GM19452 (cell line): Measurements from ENCODE around the gene TGIF2.

Experiments used
- ATAC-seq: cut with Tn5 transposase; IDR thresholded peaks from one replicate; pipeline ENCODE4 v1.9.1; 2021; ENCODE audit not compliant: unreplicated experiment

Gene TGIF2

DNA sequence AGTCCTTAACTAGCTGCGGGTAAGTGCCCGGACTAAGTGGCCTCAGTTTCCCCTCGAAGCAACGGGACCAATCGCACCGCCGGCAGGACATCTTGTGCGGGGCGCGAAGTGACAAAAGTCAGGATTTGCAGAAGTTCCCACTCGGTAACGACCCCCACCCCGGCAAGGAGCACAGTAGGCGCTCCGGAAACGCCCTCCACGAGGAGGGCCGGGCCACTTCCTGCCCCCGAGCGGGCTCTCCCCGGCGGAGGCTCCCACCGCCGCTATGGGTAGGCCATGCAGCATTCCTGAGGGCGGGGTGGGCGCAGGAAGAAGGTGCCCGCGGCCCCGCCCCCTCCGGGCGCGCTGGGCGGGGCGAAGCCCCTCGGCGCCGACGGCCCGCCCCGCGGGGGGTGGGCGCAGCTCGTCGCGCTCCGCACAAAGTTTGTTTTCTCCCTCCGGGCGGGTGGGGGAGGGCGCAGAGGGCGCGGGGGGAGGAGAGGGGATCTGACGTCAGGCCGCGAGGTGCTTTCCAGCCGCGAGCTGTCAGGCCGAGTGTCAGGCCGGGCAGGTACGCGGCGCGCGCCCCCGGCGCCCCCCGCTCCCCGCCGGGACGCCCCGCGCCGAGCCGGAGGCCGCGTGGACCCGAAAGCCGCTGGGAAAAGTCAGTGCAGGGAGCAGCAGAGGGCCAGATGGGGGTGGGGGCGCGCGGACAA, at the start of gene TGIF2:
Gene TGIF2, plus strand, starts transcription at position 495 of the 695 bp plus-strand sequence. CDS start 5,178 bp downstream, outside the sequence.
- peak; percentile 59 for ATAC-seq

DNA sequence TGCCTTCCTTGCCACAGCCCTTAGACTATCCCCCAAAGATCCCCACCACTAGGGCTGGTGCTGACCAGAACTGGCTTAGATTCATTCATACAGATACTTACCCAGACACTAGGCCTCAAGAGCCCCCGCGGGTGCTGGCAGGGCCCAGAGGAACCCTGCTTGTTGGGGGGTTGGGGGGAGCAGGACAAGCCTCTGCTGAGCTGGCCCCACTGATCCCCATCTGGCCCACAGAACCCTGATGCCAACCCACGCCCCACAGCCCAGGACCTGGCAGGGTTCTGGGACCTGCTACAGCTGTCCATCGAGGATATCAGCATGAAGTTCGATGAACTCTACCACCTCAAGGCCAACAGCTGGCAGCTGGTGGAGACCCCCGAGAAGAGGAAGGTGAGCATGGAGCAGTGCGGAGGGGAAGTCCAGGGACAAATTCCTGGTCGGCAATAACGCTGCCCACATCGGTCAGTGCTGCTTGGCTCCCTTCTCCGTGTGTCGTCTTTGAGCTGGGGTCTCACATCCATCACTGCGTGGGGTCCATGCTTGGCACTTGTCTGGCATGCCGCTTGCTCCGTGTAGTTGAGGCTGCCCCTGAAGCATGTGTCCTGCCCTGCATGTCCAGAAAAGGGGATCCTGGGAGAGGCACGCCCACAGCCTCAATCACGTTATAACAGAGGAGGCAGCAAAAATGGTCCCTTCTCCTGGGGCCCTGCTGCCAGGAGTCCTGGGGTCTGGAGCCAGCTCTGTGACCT, 47.6 kb upstream of the TGIF2 start:
- no peak for ATAC-seq

DNA sequence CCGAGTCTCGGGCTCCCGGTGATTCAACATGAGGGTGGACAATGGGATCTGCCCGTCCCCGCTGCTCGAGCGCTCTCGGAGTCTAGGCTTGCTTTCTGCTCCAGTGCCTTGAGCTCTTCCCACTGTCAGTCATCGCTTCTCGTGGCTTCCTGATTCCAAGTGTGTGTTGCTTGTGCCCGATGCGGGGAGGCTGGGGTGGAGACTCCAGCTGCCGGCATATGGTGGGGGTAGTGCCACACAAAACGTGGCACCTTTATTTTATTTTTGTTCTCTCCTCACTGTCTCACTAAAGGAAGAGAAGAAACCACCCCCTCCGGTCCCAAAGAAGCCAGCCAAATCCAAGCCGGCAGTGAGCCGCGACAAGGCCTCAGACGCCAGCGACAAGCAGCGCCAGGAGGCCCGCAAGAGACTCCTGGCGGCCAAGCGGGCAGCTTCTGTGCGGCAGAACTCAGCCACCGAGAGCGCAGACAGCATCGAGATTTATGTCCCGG, 46.8 kb upstream of the TGIF2 start:
- ATAC-seq = no peak

DNA sequence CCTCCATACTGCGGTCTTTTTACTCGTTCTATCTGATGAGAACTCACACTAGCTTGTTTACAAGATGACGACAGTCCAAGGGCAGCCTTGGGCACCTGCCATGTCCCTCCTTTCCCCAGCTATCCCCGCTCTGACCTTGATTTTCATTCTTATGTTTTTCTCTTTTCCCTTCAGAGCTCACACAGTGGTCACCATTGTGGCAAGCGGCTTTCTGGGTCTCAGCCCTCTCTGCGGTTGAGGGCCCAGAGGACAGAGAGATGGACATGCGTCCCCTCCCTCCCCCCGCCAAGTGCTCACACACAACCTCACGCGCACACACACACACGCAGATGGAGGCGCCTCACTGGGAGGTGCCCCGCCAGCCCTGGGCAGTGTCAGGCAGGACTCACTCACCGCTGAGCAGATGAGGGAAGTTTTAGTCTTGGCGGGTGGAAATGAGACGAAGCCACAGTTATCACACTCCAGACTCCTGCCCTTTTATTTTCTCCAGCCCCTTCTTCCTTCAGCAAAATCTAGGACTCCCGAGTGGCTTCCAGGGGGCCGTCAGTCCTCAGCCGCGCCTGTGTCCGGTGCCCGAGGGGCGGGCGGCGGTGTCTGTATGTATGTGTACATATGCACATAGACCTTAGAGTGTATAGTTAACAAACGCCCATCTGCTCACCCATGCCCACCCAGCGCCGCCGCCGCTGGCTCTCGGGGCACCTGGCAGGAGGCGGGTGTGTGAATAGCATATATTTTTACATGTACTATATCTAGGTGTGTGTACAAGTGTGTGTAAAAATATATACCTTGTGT, 45.9 kb upstream of the TGIF2 start:
- ATAC-seq = no peak

DNA sequence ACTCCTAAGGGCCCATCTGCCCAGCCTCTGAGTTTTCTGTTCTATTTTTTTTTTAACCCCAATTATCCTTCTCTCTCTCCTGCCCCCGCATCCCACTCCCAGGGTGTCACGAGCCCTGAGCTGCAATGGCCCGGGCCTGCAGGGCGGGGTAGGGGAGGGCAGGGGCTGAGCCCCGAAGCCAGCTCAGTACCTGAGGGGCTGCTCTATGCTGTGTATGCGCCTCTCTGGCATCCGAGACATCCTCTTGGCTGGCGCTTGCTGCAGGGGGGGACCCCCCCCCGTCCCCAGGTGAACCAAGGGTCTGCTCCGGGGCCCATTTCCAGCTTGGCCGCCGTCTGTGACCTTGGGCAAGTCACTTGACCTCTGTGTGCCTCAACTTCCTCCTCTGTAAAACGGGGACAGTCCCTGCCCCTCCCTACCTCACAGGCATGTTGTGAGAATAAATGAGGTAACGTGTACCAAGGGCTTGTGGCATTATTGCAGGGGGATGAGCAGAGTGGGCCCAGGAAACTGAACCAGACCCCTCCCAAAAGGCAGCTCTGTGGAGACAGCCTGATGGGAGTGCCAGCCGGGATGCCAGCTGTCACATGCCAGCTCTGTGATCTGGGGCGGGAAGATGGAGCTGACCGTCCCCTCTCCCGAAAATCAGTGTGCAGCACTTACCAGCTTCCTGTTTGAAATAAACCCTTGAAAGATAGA, 45.1 kb upstream of the TGIF2 start:
- ATAC-seq = no peak

DNA sequence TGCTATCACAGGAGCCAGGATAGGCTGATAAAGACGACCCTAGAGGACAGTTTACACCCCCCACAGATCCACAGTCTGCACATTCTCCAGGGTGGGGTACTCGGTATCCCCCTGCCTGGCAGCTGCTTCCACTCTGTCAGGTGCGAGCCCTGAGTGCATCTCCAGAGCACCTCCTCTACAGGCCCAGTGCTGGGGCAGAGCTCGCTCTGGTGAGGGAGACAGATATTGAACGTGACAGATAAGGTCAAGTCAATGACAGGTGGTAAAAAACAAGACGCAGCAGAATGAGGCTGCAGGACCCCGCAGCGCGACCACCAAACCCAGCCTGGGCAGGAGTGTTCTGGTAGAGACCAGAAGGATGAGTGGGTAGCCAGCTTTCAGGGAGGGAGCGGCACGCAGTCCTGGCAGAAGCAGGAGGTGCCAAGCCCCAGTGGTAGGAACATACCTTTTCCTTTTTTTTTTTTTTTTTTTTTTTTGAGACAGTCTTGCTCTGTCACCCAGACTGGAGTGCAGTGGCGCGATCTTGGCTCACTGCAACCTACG, 44.5 kb upstream of the TGIF2 start:
- no peak for ATAC-seq

DNA sequence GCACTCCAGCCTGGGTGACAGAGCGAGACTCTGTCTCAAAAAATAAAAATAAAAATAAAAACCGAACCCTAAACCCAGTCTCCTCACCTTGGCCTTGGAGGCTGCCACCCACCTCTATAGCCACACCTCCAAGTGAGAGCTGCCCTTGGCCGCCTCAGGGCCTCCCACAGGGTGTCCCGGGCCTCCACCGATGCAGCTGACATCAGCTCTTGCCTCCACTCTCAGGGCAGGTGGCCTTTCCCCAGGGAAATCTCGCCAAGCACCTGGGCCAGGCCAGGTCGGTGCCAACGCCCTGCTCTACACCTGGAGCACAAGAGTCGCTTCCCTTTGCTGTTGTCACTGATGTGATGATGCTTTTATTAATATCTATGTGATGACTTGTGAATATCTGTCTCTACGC, 41.0 kb upstream of the TGIF2 start:
- no peak for ATAC-seq

DNA sequence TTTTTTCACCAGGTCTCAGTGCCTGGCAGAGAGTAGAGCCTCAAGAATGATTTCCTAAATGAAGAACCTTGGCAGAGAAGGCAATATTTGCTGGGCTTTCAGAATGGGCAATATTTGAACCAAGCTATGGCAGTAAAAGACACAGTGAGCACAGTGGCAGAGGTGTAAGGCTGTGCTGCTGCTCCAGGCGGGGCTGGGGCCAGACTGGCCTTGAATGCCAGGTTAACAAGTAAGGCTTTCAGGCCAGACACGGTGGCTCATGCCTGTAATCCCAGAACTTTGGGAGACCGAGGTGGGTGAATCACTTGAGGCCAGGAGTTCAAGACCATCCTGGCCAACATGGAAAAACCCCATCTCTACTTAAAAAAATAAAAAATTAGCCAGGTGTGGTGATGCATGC, 40.6 kb upstream of the TGIF2 start:
- ATAC-seq = no peak

DNA sequence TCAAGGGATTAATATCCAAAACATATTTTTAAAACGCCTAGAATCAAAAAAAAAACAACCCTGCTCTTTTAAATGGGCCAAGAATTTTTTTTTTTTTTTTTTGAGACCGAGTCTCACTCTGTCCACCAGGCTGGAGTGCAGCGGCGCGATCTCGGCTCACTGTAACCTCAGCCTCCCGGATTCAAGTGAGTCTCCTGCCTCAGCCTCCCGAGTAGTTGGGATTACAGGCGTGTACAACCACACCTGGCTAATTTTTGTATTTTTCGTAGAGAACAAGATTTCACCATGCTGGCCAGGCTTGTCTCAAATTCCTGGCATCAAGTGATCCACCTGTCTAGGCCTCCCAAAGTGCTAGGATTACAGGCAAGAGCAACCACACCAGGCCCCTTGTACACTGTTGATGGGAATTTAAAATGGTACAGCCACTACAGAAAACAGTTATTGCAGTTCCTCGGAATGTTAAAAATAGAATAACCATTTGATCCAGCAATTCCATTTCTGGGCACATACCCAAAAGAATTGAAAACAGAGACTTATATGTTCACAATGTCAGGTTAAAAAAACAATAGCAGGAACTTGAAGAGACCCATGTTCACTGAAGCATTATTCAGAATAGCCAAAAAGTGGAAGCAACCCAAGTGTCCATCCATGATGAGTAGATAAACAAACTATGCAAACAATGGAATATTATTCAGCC, 35.2 kb upstream of the TGIF2 start:
- ATAC-seq = no peak

DNA sequence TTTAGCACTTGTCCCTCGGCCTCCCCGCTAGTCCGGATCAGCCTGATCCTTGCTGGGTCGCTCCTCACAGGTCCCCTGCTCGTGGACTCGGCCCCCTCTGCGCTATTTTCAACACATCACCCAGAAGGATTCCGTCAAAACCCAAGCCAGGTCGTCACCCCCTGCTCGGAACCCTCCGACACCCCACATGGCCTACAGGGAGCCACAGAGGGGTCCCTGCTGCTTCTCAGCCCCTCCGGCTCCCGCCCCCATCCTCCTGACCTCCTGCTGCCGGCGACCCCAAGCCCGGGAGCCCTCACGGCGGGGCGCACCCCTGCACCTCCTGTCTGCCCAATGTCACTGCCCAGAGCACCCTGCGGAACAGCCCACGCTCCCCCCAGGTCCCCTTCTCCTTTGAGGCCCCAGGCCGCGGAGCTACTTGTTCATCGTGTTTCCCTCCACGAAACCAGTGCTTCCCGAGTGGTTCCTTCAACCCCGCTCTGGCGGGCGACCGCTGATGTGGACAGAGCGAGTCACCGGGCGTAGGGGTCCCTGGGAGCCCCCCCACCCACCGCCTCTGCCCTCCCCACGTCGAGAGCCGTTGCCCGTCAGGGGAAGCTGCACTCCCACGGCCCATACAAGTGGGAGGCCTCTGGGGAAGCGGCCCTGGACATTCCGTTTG, 32.7 kb upstream of the TGIF2 start:
- ATAC-seq = no peak

DNA sequence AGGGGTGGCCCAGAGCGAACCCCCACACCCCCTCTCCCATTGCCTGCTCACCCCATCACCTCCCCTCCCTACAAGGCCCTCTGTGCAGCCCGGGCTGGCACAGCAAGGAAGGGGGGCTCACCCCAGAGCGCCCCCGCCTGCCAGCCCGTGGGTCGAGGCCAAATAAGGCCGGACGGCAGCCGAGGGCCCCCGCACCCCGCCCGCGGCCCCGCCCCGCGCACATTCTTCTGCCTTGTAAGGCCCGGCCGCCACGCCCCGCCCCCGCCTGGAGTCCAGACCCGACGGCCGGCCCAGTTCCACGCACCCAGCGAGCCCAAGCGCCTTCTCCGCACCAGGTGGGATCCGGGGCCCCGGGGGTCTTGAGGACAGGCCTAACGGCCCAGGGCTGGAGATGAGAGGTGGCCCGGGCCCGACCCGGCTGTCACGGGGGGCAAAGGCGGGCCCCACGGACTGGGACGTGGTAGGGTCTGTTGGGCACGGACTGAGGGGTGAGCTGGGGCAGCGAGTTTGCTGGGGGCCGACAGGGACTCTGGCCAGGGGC, 32.1 kb upstream of the TGIF2 start, which contains the start of gene MYL9:
Gene MYL9, plus strand, starts transcription at position 293 of the 541 bp plus-strand sequence. CDS start 3,366 bp downstream, outside the sequence.
- no peak for ATAC-seq

DNA sequence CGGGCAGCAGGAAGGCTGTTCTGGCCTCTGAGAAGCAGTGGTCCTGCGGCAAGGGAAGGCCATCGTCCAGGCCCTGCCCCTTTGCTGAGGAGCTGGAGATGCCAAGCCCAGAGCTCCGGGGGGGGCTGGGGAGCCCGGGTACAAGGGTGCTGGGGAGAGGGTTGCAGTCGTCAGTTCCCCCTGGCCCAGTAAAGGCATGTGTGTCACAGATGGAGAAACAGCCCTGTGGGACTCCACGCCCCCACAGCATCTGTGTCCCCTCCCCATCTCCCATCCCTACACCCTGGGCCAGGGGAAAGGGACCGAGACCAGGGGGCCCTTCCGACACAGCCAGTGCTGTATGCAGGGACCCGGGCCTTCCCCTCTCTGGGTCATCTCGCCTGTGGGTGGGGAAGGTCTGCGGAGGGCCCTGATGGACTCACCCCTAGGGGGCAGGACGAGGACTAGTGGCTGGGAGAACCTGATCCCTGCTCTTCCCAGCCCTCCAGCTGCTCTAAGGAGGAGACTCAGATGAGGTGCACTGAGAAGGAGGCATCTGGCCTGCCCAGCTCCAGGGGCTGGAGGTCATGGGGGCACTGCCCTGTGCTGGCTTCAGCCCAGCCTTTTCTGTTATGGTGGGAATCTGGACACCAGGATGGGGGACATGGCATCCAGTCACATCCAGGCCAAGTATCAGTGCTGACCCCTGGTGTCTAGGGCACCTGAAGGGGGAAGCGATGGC, 31.5 kb upstream of the TGIF2 start:
- ATAC-seq = no peak

DNA sequence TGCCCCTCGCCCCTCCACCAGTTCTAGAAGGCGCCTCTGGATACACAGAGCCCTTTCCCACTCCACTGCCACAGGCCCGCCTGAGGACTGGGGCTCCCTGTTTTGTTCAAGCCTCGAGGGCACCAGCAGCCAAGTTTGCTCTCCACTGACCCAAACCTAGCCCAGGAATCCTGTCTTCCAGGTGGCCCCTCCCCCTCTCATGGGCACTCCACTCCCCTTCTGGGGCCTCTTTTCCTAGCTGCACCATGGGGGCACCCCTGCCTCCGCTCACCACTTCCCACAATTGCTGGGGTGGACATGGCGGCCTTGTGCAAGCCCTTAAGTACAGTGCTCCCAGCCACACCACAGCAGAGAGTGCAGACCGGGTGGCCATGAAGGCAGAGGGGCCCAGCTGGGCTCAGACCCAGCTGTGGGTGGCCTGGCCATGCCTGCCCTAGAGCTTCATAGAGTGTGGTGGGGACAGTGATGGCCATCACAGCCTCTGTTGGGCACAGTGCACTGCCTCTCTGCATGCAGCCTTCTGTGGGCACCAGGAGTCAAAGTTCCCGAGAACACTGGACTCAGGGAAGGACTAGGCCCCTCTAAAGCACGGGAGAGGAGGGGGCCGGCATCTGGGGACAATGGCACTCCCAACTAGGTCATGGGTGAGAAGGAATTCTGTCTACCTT, 30.7 kb upstream of the TGIF2 start:
- ATAC-seq = no peak

DNA sequence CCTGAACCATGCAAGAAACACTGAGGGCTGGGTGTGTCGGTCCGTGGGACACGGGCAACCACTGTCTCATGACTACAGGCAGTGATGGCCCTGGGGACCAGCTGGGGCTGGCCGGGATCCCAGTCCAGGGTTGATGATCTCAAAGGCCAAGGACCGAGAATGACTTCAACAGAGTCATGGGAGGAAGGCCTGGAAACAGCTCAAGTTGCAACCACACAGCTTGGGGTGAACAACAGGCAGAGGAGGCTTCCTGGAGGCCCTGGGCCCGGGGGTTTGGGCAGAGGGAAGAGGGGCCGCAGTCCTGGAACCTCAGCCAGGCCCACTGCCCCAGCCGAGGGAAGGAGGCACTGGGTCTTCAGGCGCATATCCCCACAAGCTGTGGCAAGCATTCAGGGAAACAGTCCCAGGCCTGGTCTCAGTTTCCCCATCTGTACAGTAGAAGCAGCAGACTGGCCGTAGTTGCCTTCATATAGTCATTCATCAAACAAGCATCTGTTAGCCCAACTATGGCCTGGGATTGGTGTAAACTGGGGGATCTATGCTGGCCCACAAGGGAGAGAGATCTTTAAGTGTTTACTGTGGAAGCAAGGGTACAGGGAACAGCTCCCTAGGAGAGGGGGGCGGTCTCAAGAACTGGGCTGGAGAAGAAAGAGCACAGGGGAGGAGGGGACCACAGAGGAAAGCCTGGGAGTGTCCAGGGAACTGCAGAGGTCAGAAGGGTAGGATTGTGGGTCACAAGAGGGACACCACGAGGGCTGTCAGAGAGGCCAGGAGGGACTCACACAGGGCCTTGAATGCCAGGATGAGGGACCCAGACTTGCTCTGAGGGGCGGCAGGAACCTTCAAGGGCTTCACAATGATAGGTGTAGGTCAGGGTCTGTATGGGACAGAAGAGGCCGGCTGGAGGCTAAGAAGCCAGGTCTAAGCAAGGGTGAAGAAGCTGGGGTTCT, 29.9 kb upstream of the TGIF2 start:
- ATAC-seq = no peak

DNA sequence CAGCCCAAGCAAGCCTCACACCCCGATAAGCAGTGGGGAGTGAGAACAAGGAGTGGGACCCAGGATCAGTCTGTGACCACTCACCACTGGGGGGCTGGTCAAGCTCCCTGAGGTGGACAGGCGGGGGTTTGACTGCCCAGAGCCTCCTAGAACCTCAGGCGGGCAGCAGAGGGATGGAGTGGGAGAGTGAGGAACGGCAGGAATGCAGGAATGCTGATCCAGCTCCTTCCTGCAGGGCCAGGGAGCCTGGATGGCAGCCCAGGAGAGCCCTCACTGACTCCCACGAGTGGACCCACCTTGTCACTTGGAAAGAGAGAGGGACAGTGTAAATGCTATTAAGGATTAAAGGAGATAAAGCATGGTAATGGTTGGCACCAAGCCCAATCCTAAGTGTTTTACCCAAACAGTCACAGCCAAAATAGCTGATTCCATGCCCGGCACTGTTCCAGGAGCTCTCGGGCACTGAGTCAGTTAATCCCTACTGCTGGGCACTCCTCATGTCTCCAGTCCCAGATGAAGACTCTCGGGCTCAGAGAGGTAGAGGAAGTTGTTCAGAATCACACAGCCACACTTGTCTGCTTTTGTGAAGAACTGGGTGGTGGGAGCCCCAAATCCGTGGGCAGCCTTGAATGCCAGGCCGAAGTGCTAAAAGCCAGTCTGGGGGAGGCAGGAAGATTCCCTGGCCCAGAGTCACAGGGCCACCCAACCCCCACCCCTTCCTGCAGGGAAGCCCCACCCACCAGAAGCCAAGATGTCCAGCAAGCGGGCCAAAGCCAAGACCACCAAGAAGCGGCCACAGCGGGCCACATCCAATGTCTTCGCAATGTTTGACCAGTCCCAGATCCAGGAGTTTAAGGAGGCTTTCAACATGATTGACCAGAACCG, 29.0 kb upstream of the TGIF2 start:
- no peak for ATAC-seq
